HG03575 (cell line): ENCODE data around the gene HOOK1.
"Not testable (repeated sequence)": the region's sequence is repeated elsewhere in the genome, so short reads cannot be mapped to it uniquely, and the experiment has no call there.

Source experiments
- ATAC-seq: cut with Tn5 transposase; IDR thresholded peaks from one replicate; pipeline ENCODE4 v1.9.1; 2021; ENCODE audit not compliant: unreplicated experiment, insufficient number of reproducible peaks, low FRiP score; ENCODE audit errors: extremely low read depth

HOOK1 gene

DNA sequence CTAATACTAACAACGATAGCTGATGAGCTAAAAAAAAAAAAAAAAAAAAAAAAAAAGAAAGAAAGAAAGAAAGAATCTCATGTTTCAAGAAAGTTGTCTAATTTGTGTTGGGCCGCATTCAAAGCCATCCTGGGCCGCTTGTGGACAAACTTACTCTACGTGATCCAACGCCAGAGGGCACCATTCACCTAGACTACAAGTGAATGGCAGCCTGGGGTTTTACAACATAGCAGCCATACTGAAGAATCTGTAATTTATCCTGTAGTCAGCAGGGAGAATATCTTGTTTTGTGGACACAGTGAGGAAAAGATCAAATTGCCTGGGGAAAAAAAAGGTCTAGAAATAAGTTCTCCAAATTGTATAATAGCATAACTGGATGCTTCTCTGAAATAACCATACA is 64.8 kb downstream of the HOOK1 start:
- ATAC-seq, result no peak

- no peak for ATAC-seq
Observed at GRCh38 chr1:59879996-59880505, 65.3 kb downstream of the HOOK1 start.

DNA sequence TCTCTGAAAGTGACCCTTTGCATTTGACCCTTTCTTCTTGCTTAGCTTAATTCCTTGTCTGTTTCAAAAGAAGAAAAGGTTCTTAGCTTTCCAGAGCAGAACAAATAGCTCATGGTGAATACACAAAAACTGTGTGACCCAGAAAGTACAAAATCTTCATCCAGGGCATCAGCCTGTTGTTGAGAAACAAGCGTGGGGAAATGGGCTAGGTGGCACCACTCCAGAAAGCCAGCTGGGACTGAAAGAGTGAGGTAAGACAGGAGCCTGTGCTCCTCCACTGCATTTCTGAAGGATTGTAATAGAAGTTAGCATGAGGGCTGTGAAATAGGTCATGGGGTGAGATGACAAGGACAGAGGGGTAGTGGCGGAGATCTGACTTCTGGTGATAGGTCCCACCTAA is 66.0 kb downstream of the HOOK1 start:
- no peak for ATAC-seq

DNA sequence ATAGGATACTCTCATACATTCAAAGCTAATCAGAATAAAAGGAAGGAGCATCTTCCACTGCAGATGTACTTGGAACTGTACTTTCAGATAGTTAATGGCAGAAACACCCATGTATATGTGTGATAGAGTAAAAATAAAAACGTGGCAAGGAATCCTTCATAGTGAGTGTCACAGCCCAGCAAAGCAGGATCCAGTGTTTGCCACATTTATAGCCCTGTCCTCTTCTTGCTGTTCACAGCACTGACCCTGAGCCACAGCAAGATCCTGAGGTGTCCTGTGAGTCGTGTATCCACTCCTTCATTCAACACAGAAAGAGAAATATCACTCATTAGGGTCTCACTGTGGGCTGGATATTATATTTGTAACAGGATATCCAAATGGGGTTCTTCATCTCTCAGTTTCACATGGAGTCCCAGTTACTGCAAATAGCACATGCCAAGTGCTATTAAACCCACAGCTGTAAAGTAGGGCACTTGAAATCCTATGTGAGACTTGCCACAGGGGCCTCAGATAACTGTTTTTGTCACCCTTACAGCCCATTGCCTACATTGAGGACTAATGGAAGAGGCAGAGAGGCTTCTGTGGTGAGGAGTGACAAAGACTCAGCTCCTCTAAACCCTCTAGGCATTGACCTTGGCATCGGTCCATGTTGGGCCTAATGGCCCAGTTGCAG is 70.5 kb downstream of the HOOK1 start:
- ATAC-seq, result no peak

- ATAC-seq, result no peak
Observed at GRCh38 chr1:59892841-59893811, 78.4 kb downstream of the HOOK1 start.

DNA sequence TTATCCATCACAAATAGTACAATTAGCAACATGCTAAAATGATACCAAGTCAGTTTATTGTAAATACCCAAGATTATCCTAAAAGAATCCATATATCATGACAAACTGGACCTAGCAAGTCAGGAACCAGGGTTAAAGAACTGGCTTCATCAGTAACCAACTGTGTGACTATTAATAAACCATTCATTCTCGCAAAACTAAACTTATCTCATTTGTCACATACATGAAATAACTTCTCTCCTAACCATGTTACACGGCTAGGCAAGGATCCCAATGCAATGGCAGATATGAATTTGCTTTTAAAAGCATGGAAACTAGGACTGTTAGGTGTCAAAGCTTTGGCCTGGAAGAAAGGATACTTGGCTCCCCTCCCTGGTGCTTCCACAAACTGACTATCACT is 82.4 kb downstream of the HOOK1 start:
- ATAC-seq, result no peak

- no peak for ATAC-seq
Observed at GRCh38 chr1:59898927-59899326, 84.2 kb downstream of the HOOK1 start.

DNA sequence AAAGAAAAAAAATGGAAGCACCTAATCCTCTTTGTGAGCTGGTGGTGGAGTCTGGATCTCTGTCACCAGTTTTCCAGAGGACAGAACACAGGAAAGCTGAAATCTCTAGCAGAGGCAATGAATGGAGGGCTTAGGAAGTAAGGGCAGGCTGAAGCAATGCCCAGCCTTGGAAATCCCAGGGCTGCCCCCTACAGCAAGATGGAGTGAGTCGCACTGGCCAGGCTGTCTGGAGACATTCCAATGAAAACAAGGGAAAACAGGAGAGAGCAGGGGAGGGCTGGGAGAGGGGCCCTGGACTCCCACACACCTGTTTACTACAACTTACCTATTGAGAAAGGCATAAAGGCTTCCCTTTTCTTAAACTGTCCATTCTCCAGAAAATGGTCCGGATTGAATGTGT is 85.9 kb downstream of the HOOK1 start:
- ATAC-seq, result no peak

DNA sequence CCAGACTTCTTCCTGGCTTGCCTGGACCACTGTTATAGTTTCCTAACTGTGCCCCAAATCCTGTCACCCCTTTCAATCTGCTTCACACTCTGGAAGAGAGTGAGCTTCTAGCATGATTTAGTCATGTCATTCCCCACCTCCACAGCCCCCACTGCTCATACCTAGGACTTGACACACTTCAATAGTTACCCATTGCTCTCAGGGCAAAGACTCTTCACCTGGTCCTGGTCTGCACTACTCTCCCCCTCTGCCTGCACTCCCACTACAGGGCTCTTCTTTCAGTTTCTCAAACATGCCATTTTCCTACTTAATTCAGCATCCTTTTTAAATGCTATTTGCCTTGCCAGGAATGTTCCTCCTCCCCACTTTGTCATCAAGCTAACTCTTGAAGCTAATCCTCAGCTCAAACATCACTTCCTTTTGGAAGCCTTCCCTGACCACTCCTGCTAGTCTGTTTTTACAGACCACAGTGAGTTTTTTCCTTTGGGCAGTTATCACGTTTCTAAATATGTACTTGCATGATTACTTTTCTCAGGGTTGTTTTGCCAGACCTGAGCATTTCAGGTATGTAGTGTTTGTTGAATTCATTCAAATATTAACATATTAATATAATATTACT is 87.1 kb downstream of the HOOK1 start:
- ATAC-seq, result no peak

- no peak for ATAC-seq
Observed at GRCh38 chr1:59903141-59903754, 88.5 kb downstream of the HOOK1 start.

GRCh38 chr1:59906931-59907330 is 92.2 kb downstream of the HOOK1 start:
- ATAC-seq, result no peak

DNA sequence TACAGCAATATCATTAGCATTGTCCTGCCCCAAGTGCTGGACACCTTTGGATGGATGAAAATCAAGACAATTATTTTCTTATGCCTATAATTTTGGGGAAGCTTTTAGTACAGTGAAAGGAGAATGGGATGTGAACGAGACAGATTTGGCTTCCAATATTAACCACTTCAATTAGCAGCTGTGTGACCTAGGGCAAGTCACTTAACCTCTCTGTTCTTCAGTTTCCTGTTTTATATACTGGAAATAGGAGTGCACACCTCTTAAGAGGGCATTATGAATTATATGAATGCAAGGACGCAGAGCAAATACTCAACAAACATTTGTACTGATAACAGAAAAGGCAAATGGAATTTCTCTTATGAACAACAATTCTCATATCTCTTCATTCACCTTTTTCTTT is 93.3 kb downstream of the HOOK1 start:
- no peak for ATAC-seq

DNA sequence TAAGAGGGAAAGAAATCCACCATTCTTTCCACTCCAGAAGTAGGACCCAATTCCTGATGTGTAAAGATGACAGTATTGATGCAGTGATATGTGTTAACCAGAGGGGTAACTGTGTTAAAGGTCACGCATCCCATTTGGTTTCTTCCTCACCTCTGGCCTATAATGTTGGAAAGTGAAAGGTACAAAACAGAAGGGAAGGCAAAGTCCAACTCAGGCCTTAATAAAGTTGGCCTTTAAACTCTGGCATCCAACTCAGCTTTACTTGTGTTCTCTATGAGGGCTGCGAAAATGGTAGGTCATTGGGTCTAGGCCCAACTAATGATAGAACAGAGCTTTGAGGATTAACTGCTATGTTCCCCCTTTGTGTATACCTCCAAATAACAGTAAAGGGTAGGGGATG is 93.9 kb downstream of the HOOK1 start:
- ATAC-seq, result no peak

GRCh38 chr1:59914791-59915286 is 100.1 kb downstream of the HOOK1 start:
- ATAC-seq, result not testable (repeated sequence)

GRCh38 chr1:59915516-59915915 is 100.8 kb downstream of the HOOK1 start:
- ATAC-seq, result no peak

DNA sequence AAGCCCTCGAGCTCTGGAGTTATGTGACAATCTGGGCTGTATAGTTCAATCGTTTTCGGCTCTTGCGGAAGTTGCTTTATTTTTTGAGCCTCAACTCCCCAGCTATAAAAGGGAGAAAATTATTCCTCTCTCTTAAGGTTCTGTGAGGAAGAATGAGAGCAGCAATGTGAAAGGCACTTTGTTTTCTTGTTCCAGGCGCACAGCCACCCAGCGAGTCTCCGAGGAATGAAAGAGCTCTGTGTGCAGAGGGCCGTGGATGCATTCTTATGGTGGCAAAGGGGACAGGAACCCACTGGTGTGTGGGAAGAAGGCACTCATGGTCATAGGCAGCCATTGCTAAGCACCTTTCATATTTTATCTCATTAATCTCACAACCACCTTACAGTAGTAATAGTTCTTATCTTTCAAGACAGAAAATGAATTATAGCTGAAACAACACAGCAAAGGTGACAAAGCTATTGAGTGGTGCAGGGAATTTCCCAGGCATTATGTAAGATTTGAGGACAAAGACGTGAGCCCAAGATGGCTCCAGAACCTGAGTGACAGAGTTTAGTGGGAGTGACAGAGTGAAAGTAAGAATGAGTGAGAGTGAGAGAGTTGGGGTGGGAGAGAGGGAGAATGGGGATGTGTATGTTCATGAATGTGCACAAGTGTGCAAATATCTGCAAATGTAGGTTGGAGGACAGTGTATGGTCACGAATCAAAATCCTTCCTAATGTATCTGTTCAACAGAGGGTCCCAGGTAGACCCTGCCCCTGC is 102.5 kb downstream of the HOOK1 start:
- ATAC-seq, result no peak

DNA sequence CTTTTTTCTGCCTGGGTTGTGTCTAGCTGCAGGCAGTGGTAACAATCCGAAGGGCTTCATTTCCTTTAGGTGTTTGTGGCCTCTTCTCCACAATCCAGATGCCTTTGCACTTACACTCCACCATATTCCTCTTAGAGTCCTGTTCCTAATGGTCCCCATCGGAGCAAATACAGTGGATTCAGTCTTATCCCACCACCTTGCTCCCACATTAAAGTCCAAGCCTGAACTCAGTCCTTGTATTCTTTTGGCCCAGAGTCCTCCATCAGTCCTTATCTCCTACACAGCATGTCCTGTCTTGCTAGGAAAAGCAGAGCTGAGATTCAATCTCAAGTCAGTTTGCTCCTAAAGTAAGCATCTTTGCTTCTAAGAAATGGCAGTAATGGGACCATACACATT is 103.0 kb downstream of the HOOK1 start:
- ATAC-seq, result no peak

- no peak for ATAC-seq
Observed at GRCh38 chr1:59919746-59920145, 105.0 kb downstream of the HOOK1 start.
